Thyroid gland (tissue), 4 donors: ENCODE measurements around the gene CKMT2. TPM values are rescaled to one million over a fixed set of nuclear protein-coding genes. Genes with fewer than 3 reads are reported as not detected.

Source experiments
- DNase-seq, 2 donors: peaks; one replicate each; pipeline ENCODE4 v3.0.0-alpha.2; 2019
- H3K27ac ChIP-seq, 3 donors: fragments of 200-600 bp; sonication (generic); 1 replicate in 2 of 3; 2 replicates in 1 of 3; pipeline ENCODE4 v1.5.1; 2016 to 2019; ENCODE audit warnings: mild to moderate bottlenecking in 1 of 3, moderate library complexity in 1 of 3
- H3K27me3 ChIP-seq: fragments of 200-600 bp; sonication (generic); one replicate; pipeline ENCODE4 v1.5.1; 2019
- H3K36me3 ChIP-seq, 2 donors: fragments of 200-600 bp; sonication (generic); one replicate each; pipeline ENCODE4 v1.5.1; 2016 to 2019
- H3K4me1 ChIP-seq, 2 donors: fragments of 200-600 bp; sonication (generic); one replicate each; pipeline ENCODE4 v1.5.1; 2017 to 2019
- H3K4me3 ChIP-seq, 3 donors: fragments of 200-600 bp; sonication (generic); replicated peaks in 1 of 3; 1 replicate in 2 of 3; 2 replicates in 1 of 3; pipeline ENCODE4 v1.5.1; 2016; ENCODE audit warnings: mild to moderate bottlenecking in 1 of 3
- H3K9me3 ChIP-seq: fragments of 200-600 bp; sonication (generic); one replicate; pipeline ENCODE4 v1.5.1; 2017
- POLR2A ChIP-seq, 2 donors: fragments of 450-650 bp; IDR thresholded peaks; one replicate each; pipeline ENCODE4 v1.6.1; 2017; ENCODE audit warnings: antibody characterized with exemption in 2 of 2, mild to moderate bottlenecking in 2 of 2, moderate library complexity in 1 of 2
- WGBS, 2 donors: methylation state at CpG; one replicate each; pipeline ENCODE4 v1.1.5; 2017; 5-methylcytosine and 5-hydroxymethylcytosine counted together
- intact Hi-C: fragments of 100-400 bp; cut with DNase I; formaldehyde crosslinking; loops from one replicate; pipeline ENCODE4 v1.15.1; 2023
- total RNA-seq, 4 donors: library from RNA; depleted of rRNA; stranded (reverse); fragments of >200 nt; gene quantifications; one replicate each; pipeline ENCODE4 v1.2.3, GENCODE V29; 2016
- TF ChIP-seq, protein P1 (sequence below), 6 experiments: fragments of 200-600 bp in 3 of 6; fragments of 450-650 bp in 3 of 6; sonication (generic) in 3 of 6; IDR thresholded peaks; one replicate each; pipeline ENCODE4 v1.5.1; 2016 to 2019; ENCODE audit warnings: antibody characterized with exemption in 6 of 6, mild to moderate bottlenecking in 2 of 6, inconsistent platforms in 1 of 6, moderate library complexity in 1 of 6

CKMT2 gene
- total RNA-seq, 4 donors from 2014 or later = 1.7 to 24.4 (median 16.1) TPM

DNA sequence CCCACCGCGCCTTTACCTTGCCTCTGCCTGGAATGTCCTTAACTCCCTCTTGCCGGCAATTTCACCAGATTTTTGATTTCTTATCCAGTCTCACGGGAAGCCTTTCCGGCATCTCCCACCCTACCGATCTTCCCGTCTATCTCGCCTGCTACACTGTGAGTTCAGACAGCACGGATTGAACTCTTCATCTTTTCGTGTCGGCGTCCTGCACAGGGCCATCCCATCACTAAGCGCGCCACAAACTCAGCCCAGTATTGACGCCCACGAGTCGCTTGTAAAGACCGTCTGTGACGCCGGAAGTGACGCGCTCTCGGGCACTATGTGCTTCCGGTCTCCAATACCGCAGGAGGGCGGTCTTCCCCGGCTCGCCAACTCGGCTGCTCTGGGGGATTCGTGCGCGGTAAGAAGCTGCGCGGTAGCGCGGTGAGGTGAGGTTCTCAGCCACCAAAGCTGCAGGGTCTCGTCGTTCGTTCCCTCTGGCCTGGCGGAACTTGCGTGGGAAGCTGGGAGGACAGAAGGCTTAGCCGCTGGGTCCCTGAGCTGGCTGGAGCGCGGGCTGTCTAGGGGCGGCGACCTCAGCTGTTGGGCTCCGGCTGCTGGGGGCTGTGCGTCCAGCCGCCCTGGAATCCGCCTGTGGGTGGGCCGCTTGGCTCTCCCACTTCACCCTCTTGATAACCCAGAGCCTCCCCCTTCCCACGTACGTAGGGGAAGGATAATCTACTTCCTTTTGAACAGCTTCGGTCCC, 68.3 kb downstream of the CKMT2 start, which contains the start of gene ZCCHC9:
TSS of gene ZCCHC9 (plus strand) at position 317 of the 745 bp plus-strand sequence. CDS start 3,171 bp downstream, outside the sequence.
- peak within 1 kb of the TSS; percentile 18 to 63 (median 58) for H3K4me3 ChIP-seq
- TF ChIP-seq POLR2A (IDR thresholded peaks at IDR 0.05) = peak in 1 of 2 donors; percentile 90
- TF ChIP-seq, protein P1, sequence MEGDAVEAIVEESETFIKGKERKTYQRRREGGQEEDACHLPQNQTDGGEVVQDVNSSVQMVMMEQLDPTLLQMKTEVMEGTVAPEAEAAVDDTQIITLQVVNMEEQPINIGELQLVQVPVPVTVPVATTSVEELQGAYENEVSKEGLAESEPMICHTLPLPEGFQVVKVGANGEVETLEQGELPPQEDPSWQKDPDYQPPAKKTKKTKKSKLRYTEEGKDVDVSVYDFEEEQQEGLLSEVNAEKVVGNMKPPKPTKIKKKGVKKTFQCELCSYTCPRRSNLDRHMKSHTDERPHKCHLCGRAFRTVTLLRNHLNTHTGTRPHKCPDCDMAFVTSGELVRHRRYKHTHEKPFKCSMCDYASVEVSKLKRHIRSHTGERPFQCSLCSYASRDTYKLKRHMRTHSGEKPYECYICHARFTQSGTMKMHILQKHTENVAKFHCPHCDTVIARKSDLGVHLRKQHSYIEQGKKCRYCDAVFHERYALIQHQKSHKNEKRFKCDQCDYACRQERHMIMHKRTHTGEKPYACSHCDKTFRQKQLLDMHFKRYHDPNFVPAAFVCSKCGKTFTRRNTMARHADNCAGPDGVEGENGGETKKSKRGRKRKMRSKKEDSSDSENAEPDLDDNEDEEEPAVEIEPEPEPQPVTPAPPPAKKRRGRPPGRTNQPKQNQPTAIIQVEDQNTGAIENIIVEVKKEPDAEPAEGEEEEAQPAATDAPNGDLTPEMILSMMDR (IDR thresholded peaks at IDR 0.05) = peak in 4 of 6 experiments; percentile 16 to 21 (median 19)
- peak; percentile 92 to 93 for DNase-seq
- H3K4me1 ChIP-seq = peaks cover 14 to 19% of the 10 kb centered on the region in 2 donors
- peak within 1 kb of the TSS; percentile 22 to 85 (median 79) for H3K27ac ChIP-seq
- intact Hi-C loops = no loop called here
- H3K27me3 ChIP-seq = no peaks in the 10 kb centered on the region
- 0% methylated on average over 22 to 32 of the region's 54 CpGs for whole genome bisulfite sequencing, 2 donors
- no peaks in the 10 kb centered on the region for H3K9me3 ChIP-seq
- H3K36me3 ChIP-seq = no peaks in the 10 kb centered on the region

DNA sequence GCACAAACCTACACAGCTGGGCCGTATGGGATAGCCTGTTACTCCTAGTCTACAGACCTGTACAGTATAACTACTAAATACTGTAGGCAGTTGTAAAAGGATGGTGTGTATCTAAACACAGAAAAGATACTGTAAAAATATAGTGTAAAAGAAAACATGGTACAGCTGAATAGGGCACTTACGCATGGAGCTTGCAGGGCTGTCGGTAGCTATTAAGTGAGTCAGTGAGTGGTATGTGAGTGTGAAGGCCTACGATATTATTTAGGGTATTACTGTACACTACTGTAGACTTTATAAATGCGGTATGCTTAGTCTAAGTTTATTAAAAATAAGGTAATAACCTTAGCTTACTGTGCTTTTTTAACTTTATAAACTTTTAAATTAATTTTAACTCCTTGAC, 69.5 kb downstream of the CKMT2 start:
- peaks cover 14 to 19% of the 10 kb centered on the region in 2 donors for H3K4me1 ChIP-seq
- H3K4me3 ChIP-seq = peak overlapping the region in 1 of 3 donors; percentile 58
- no peaks in the 10 kb centered on the region for H3K36me3 ChIP-seq
- no peak overlapping the region for H3K27ac ChIP-seq
- WGBS, 2 donors = 86 to 87% methylated on average over 5 of the region's 5 CpGs
- no peak for TF ChIP-seq POLR2A (IDR thresholded peaks at IDR 0.05)
- TF ChIP-seq, protein P1 (IDR thresholded peaks at IDR 0.05) = no peak
- intact Hi-C loops = no loop called here
- no peaks in the 10 kb centered on the region for H3K27me3 ChIP-seq
- H3K9me3 ChIP-seq = no peaks in the 10 kb centered on the region
- no peak for DNase-seq

DNA sequence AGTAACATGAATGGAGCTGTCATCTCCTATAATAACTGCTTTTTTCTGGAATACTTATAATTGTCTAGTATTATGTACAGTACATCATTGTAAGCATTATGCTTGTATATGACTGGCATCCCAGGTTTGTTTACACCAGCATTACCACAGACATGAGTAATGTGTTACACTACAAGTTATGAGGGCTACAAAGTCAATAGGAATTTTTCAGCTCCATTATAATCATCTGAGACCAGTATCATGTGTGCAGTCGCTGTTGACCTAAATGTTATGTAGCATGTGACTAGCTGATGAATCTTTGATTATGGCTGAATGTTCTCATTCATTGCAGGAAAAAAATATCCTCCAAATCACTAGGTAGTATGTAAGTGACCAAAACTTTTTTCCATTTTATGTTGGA, 70.4 kb downstream of the CKMT2 start:
- no peak overlapping the region for H3K27ac ChIP-seq
- no peak overlapping the region for H3K4me3 ChIP-seq
- 96 to 97% methylated on average over 1 of the region's 1 CpG for WGBS, 2 donors
- H3K9me3 ChIP-seq = no peaks in the 10 kb centered on the region
- H3K36me3 ChIP-seq = peaks cover 0 to 1% of the 10 kb centered on the region in 2 donors
- peaks cover 14 to 19% of the 10 kb centered on the region in 2 donors for H3K4me1 ChIP-seq
- no peak for DNase-seq
- intact Hi-C loops = no loop called here
- TF ChIP-seq, protein P1 (IDR thresholded peaks at IDR 0.05) = no peak
- no peak for TF ChIP-seq POLR2A (IDR thresholded peaks at IDR 0.05)
- H3K27me3 ChIP-seq = no peaks in the 10 kb centered on the region

DNA sequence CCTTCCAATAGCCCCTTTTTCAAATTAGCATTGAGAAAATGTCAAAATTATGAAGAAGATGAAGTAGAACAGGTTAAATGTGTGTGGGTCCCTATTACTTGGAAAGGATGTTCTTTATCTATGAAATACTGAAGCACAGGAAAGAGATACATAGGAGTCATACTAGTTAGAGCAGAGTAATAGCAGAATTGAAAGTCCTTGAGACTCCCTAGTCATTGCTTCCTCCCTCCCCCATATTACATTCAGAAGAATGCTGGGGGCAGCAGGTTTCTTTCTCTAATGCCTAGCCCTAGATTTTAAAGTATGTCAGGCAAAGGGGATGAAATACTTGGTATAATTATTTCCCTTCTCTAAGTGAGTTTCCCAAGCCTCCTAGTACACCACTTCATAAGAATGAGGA, 72.7 kb downstream of the CKMT2 start:
- no peak for TF ChIP-seq POLR2A (IDR thresholded peaks at IDR 0.05)
- TF ChIP-seq, protein P1 (IDR thresholded peaks at IDR 0.05) = no peak
- H3K4me3 ChIP-seq = no peak overlapping the region
- no peaks in the 10 kb centered on the region for H3K9me3 ChIP-seq
- no peak for DNase-seq
- no peak overlapping the region for H3K27ac ChIP-seq
- peaks cover 7% of the 10 kb centered on the region in 2 donors for H3K4me1 ChIP-seq
- intact Hi-C loops = no loop called here
- no peaks in the 10 kb centered on the region for H3K27me3 ChIP-seq
- H3K36me3 ChIP-seq = peaks cover 0 to 17% of the 10 kb centered on the region in 2 donors

DNA sequence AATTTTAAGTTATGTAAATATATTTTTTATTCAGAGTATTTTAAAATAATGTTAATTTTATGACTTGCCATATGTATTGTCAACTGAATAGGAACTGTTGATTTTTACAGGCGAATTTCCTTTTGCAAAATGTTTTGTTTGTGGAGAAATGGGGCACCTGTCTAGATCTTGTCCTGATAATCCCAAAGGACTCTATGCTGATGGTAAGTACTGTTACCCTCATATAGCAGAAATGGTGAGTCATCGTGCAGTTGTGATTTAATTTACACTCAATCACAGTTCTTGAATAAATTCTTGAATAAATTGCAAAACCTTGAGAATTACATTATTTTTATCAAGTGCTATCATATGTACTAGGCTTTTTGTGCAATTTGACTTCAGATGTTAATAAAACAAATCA, 75.7 kb downstream of the CKMT2 start:
- H3K36me3 ChIP-seq = peaks cover 18 to 27% of the 10 kb centered on the region in 2 donors
- no peak overlapping the region for H3K27ac ChIP-seq
- TF ChIP-seq, protein P1 (IDR thresholded peaks at IDR 0.05) = no peak
- WGBS, 2 donors = 96 to 98% methylated on average over 2 of the region's 2 CpGs
- DNase-seq = no peak
- no peaks in the 10 kb centered on the region for H3K9me3 ChIP-seq
- no peaks in the 10 kb centered on the region for H3K4me1 ChIP-seq
- intact Hi-C loops = no loop called here
- no peaks in the 10 kb centered on the region for H3K27me3 ChIP-seq
- no peak overlapping the region for H3K4me3 ChIP-seq
